Suprapubic skin (tissue), 4 donors: ENCODE measurements around the gene METAP1. TPM values are rescaled to one million over a fixed set of nuclear protein-coding genes. Genes with fewer than 3 reads are reported as not detected.
"Not testable (repeated sequence)": the region's sequence is repeated elsewhere in the genome, so short reads cannot be mapped to it uniquely, and the experiment has no call there.

Experiments
- DNase-seq, 2 donors: peaks; one replicate each; pipeline ENCODE4 v3.0.0-alpha.2; 2019; ENCODE audit warnings: low spot score in 2 of 2
- H3K27ac ChIP-seq: fragments of 200-600 bp; sonication (generic); one replicate; pipeline ENCODE4 v1.5.1; 2019
- H3K27me3 ChIP-seq: fragments of 200-600 bp; sonication (generic); one replicate; pipeline ENCODE4 v1.5.1; 2019
- H3K36me3 ChIP-seq: fragments of 200-600 bp; sonication (generic); one replicate; pipeline ENCODE4 v1.5.1; 2019
- H3K4me1 ChIP-seq: fragments of 200-600 bp; sonication (generic); one replicate; pipeline ENCODE4 v1.5.1; 2019
- H3K4me3 ChIP-seq: fragments of 200-600 bp; sonication (generic); one replicate; pipeline ENCODE4 v1.5.1; 2019; ENCODE audit warnings: mild to moderate bottlenecking
- H3K9me3 ChIP-seq: fragments of 200-600 bp; sonication (generic); one replicate; pipeline ENCODE4 v1.5.1; 2019
- EP300 ChIP-seq: sonication (generic); formaldehyde crosslinking; IDR thresholded peaks from one replicate; pipeline ENCODE4 v1.6.1; 2017; ENCODE audit warnings: antibody characterized with exemption
- POLR2A ChIP-seq, 2 donors: fragments of 450-650 bp; IDR thresholded peaks; one replicate each; pipeline ENCODE4 v1.6.1; 2017; ENCODE audit warnings: antibody characterized with exemption in 2 of 2, mild to moderate bottlenecking in 2 of 2, moderate library complexity in 2 of 2
- POLR2AphosphoS5 ChIP-seq, 3 donors: sonication (generic); formaldehyde crosslinking; IDR thresholded peaks; one replicate each; pipeline ENCODE4 v1.6.1; 2017; ENCODE audit warnings: antibody characterized with exemption in 3 of 3
- WGBS: methylation state at CpG from one replicate; pipeline ENCODE4 v1.1.5; 2018; 5-methylcytosine and 5-hydroxymethylcytosine counted together
- total RNA-seq, 4 donors: library from RNA; depleted of rRNA; stranded (reverse); fragments of >200 nt; gene quantifications; one replicate each; pipeline ENCODE4 v1.1.0, GENCODE V29; 2016
- TF ChIP-seq, protein P1 (sequence below), 2 donors: fragments of 200-600 bp in 1 of 2; fragments of 450-650 bp in 1 of 2; sonication (generic) in 1 of 2; IDR thresholded peaks; one replicate each; pipeline ENCODE4 v1.5.1; 2016 to 2019; ENCODE audit warnings: antibody characterized with exemption in 2 of 2, mild to moderate bottlenecking in 1 of 2, moderate library complexity in 1 of 2

Gene METAP1
- total RNA-seq, 4 donors from 2014 or later, result 40.0 to 55.9 (median 49.4) TPM

DNA sequence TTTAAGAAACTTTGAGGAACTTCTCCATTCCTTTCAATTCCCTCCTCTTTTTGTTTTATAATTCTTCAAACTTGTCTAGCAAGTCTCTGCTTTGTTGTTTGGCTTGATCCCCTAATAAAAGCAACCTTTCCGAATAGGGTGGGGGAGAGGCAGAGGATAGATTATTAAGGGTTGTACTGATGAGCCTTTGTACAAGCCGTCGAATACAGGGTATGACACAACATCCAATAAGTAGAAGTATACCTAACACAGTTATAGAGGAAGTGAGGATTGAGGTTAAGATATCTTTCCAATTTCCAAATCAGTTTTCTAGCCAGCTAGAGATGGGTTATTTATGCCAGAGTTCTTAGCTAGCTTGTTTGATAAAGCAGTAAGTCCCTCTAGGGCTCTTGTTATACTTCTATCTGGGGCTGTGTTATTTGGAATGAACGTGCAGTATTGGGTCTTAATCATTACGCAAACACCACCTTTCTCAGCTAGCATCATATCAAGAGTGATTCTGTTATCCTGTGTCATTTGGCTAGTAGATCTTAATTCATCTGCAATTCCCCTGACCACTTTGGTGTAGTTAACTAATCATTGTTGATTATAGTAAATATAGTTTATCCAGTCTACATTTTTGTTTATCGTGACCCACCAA, 18.5 kb downstream of the METAP1 start:
- Histone ChIP-seq H3K9me3 (no peaks in the 10 kb centered on the region), H3K4me3 (no peak overlapping the region), H3K27ac (no peak overlapping the region), H3K36me3 (no peaks in the 10 kb centered on the region), H3K4me1 (no peaks in the 10 kb centered on the region), H3K27me3 (no peaks in the 10 kb centered on the region)
- TF ChIP-seq, protein P1, sequence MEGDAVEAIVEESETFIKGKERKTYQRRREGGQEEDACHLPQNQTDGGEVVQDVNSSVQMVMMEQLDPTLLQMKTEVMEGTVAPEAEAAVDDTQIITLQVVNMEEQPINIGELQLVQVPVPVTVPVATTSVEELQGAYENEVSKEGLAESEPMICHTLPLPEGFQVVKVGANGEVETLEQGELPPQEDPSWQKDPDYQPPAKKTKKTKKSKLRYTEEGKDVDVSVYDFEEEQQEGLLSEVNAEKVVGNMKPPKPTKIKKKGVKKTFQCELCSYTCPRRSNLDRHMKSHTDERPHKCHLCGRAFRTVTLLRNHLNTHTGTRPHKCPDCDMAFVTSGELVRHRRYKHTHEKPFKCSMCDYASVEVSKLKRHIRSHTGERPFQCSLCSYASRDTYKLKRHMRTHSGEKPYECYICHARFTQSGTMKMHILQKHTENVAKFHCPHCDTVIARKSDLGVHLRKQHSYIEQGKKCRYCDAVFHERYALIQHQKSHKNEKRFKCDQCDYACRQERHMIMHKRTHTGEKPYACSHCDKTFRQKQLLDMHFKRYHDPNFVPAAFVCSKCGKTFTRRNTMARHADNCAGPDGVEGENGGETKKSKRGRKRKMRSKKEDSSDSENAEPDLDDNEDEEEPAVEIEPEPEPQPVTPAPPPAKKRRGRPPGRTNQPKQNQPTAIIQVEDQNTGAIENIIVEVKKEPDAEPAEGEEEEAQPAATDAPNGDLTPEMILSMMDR (IDR thresholded peaks at IDR 0.05), result no peak
- no peak for TF ChIP-seq POLR2AphosphoS5 (IDR thresholded peaks at IDR 0.05)
- TF ChIP-seq POLR2A (IDR thresholded peaks at IDR 0.05), result no peak
- TF ChIP-seq EP300, result no peak
- 79% methylated on average over 6 of the region's 6 CpGs for WGBS
- no peak for DNase-seq

DNA sequence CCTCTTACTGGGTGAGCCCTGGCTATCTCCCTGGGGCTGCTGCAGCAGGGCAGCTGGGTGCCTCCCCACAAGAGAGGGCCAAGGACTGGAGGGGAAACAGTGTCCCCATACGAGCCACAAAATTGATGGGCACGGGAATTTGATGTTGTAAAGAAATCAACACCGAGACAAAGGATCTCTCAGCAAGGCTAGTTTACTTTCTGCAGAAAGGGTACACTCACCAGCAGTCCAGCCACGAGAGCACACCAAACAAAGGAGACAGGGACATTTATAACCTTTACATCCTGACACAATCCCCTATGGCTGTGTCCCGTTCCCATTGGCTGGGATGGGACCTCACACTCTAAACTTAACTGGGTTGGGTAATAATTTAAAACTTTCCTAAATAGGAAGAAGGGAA, 25.9 kb downstream of the METAP1 start:
- Histone ChIP-seq H3K27me3 (no peaks in the 10 kb centered on the region), H3K9me3 (no peaks in the 10 kb centered on the region), H3K4me1 (peaks cover 24% of the 10 kb centered on the region), H3K27ac (no peak overlapping the region), H3K36me3 (peaks cover 3% of the 10 kb centered on the region), H3K4me3 (no peak overlapping the region)
- 96% methylated on average over 5 of the region's 5 CpGs for WGBS
- DNase-seq, result no peak
- TF ChIP-seq EP300 (no peak), POLR2A (IDR thresholded peaks at IDR 0.05) (no peak), POLR2AphosphoS5 (IDR thresholded peaks at IDR 0.05) (no peak)
- TF ChIP-seq, protein P1 (IDR thresholded peaks at IDR 0.05), result no peak

DNA sequence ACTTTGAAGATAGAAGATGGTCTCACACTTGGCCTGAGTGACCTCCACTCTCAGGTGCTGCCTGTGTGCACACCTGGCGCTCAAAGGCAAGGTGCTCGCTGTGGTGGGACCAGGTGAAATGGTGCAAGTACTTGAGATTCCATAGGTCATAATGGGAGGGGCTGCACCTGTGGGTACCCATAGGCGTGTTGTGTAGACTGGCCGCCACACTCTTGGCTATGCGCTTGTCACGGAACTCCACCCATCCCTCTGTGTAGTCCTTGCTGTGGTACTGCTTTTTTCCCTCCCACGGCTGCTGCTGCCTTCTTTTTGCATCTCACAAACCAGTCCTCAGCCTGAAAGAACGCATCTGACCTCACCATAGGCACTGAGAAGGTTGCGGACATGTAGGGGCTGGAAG, 27.0 kb downstream of the METAP1 start:
- TF ChIP-seq, protein P1 (IDR thresholded peaks at IDR 0.05), result no peak
- TF ChIP-seq EP300 (no peak), POLR2AphosphoS5 (IDR thresholded peaks at IDR 0.05) (no peak)
- H3K9me3 ChIP-seq, result no peaks in the 10 kb centered on the region
- whole genome bisulfite sequencing, result 98% methylated on average over 9 of the region's 9 CpGs
- no peak for DNase-seq
- H3K27ac ChIP-seq, result no peak overlapping the region
- H3K36me3 ChIP-seq, result peaks cover 3% of the 10 kb centered on the region
- H3K4me3 ChIP-seq, result no peak overlapping the region
- no peaks in the 10 kb centered on the region for H3K27me3 ChIP-seq
- H3K4me1 ChIP-seq, result peaks cover 24% of the 10 kb centered on the region

DNA sequence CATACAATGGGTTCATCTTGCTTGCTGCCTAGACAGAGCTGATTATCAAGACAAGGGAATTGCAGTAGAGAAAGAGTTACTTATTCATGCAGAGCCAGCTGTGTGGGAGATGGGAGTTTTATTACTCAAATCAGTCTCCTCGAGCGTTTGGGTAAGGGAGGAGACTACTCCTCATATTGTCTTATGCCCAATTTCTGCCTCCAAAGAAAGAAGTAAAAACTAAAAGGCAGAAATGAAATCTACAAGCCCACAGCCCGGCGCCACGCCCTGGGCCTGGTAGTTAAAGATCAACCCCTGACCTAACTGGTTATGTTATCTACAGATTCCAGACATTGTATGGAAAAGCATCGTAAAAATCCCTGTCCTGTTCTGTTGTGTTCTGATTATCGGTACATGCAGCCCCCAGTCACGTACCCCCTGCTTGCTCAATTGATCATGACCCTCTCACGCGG, 28.3 kb downstream of the METAP1 start:
- DNase-seq, H3K27ac ChIP-seq, H3K27me3 ChIP-seq: not testable (repeated sequence)

DNA sequence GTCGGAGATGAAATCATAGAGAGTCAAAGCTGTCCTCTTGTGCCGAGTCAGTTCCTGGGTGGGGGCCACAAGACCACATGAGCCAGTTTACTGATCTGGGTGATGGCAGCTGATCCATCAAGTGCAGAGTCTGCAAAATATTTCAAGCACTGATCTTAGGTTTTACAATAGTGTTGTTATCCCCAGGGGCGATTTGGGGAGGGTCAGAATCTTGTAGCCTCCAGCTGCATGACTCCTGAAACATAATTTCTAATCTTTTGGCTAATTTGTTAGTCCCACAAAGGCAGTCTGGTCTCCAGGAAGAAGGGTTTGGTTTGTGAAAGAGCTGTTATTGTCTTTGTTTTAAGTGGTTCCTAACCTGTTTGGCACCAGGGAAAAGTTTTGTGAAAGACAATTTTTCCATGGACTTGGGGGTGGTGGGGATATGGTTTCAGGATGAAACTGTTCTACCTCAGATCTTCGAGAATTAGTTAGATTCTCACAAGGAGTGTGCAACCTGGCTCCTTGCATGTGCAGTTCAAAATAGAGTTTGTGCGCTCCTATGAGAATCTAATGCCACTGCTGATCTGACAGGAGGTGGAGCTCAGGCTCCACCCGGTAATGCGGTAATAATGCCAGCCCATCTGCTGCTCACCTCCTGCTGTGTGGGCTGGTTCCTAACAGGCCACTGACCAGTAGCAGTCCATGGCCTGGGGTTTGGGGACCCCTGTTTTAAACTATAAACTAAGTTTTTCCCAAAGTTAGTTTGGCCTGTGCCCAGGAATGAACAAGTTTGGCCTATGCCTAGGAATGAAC, 29.2 kb downstream of the METAP1 start:
- 65% methylated on average over 7 of the region's 7 CpGs for WGBS
- TF ChIP-seq, protein P1 (IDR thresholded peaks at IDR 0.05), result no peak
- TF ChIP-seq POLR2AphosphoS5 (IDR thresholded peaks at IDR 0.05), result no peak
- no peak overlapping the region for H3K4me3 ChIP-seq
- no peak overlapping the region for H3K27ac ChIP-seq
- H3K36me3 ChIP-seq, result peaks cover 3% of the 10 kb centered on the region
- H3K9me3 ChIP-seq, result no peaks in the 10 kb centered on the region
- H3K27me3 ChIP-seq, result no peaks in the 10 kb centered on the region
- no peak for DNase-seq
- H3K4me1 ChIP-seq, result peaks cover 24% of the 10 kb centered on the region

More for the DNA sequence above, 28.3 kb downstream of the METAP1 start:
- H3K9me3 ChIP-seq, H3K36me3 ChIP-seq, H3K4me3 ChIP-seq: not testable (repeated sequence)
- 67% methylated on average over 10 of the region's 10 CpGs for WGBS
- H3K4me1 ChIP-seq, result peaks cover 24% of the 10 kb centered on the region
